Endothelial cell (in vitro differentiated cells): Measurements from ENCODE around the gene SS18L1. TPM values are rescaled to one million over a fixed set of nuclear protein-coding genes. Genes with fewer than 3 reads are reported as not detected.

Experiments
- DNase-seq: peaks from one replicate; pipeline ENCODE4 v3.0.0; 2021; ENCODE audit warnings: low spot score
- H3K27ac Mint-ChIP-seq: one replicate; pipeline ENCODE4 v1.8.0; 2021; ENCODE audit warnings: mixed read lengths, inconsistent platforms; ENCODE audit not compliant: unreplicated experiment
- H3K27me3 Mint-ChIP-seq: one replicate; pipeline ENCODE4 v1.8.0; 2021; ENCODE audit warnings: mild to moderate bottlenecking, moderate library complexity, mixed read lengths, inconsistent platforms; ENCODE audit not compliant: unreplicated experiment
- H3K36me3 Mint-ChIP-seq: one replicate; pipeline ENCODE4 v1.8.0; 2021; ENCODE audit warnings: mild to moderate bottlenecking, low read depth, mixed read lengths, inconsistent platforms; ENCODE audit not compliant: unreplicated experiment
- H3K4me1 Mint-ChIP-seq: one replicate; pipeline ENCODE4 v1.8.0; 2021; ENCODE audit warnings: mild to moderate bottlenecking, mixed read lengths, inconsistent platforms; ENCODE audit not compliant: unreplicated experiment
- H3K4me3 Mint-ChIP-seq: one replicate; pipeline ENCODE4 v1.8.0; 2021; ENCODE audit warnings: mild to moderate bottlenecking, mixed read lengths, inconsistent platforms; ENCODE audit not compliant: unreplicated experiment
- H3K9me3 Mint-ChIP-seq: one replicate; pipeline ENCODE4 v1.8.0; 2021; ENCODE audit warnings: mixed read lengths, inconsistent platforms; ENCODE audit not compliant: unreplicated experiment
- CTCF ChIP-seq: fragments of 200-600 bp; sonication (generic); IDR thresholded peaks from one replicate; pipeline ENCODE4 v1.5.0; 2021; ENCODE audit warnings: antibody characterized with exemption; ENCODE audit not compliant: unreplicated experiment
- total RNA-seq: library from RNA; stranded (reverse); fragmentation: NEBNext Ultra II Directional; extraction: Animal tissue kit (Norgen Biotek cat#: 25700); gene quantifications from one replicate; pipeline ENCODE4 v1.2.1, GENCODE V29; 2021; ENCODE audit not compliant: unreplicated experiment

SS18L1 gene
- total RNA-seq, 1 donor from 2014 or later, result 17.5 TPM

DNA sequence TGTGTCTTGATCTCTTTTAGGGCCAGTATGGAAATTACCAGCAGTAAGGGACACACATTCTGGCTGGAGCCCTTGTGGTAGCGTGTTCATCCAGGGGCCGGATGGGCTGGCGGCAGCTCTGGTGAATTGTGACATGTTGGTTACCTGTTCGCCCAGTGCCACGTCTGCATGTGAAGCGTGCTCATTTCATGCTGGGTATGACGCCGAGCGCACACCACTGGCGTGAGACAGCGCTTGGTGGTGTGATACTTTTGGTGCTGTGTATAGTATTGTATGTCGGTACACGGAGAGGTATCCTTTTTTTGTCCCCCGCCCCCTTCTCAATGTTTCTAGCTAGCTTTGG, 35.6 kb downstream of the SS18L1 start:
- no peaks in the 10 kb centered on the region for H3K9me3 Mint-ChIP-seq
- no peaks in the 10 kb centered on the region for H3K4me1 Mint-ChIP-seq
- peaks cover 25% of the 10 kb centered on the region for H3K36me3 Mint-ChIP-seq
- no peak overlapping the region for H3K27ac Mint-ChIP-seq
- TF ChIP-seq CTCF, result no peak
- H3K27me3 Mint-ChIP-seq, result peaks cover 5% of the 10 kb centered on the region
- no peak overlapping the region for H3K4me3 Mint-ChIP-seq
- no peak for DNase-seq

DNA sequence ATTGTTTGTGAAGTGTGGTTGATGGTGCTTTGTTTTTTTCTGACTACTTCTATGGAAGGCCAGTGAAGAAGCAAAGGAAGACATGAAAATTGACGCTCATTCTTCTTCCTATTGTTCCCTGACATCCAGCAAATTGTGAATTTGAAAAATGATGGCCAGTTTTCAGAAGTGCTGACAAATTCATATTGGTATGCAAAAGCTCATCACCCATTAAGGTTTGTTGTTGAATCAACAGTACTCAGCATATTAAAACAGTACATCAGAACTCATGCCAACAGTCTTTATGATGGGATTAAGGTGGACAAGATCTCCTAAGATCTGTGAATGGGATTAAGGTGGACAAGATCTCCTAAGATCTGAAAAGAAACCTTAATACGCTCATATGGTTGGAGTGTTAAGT, 38.2 kb downstream of the SS18L1 start:
- Mint-ChIP-seq H3K27ac (peak overlapping the region; percentile 82), H3K9me3 (no peaks in the 10 kb centered on the region), H3K36me3 (peaks cover 13% of the 10 kb centered on the region), H3K4me3 (peak overlapping the region; percentile 92), H3K27me3 (peaks cover 5% of the 10 kb centered on the region), H3K4me1 (peaks cover 1% of the 10 kb centered on the region)
- no peak for TF ChIP-seq CTCF
- DNase-seq, result no peak

- no peaks in the 10 kb centered on the region for H3K9me3 Mint-ChIP-seq
- DNase-seq, result peak; percentile 89
- H3K4me1 Mint-ChIP-seq, result peaks cover 8% of the 10 kb centered on the region
- H3K27ac Mint-ChIP-seq, result peak within 1 kb of the TSS; percentile 86
- no peak for TF ChIP-seq CTCF
- peaks cover 5% of the 10 kb centered on the region for H3K27me3 Mint-ChIP-seq
- H3K36me3 Mint-ChIP-seq, result peaks cover 10% of the 10 kb centered on the region
- H3K4me3 Mint-ChIP-seq, result peak within 1 kb of the TSS; percentile 97
These were observed 39.2 kb downstream of the SS18L1 start, which contains the start of gene MTG2 for GRCh38 chr20:62182469-62183425. MTG2 (plus strand) TSS chr20:62183028; CDS start chr20:62193421, 10,393 bp downstream.

DNA sequence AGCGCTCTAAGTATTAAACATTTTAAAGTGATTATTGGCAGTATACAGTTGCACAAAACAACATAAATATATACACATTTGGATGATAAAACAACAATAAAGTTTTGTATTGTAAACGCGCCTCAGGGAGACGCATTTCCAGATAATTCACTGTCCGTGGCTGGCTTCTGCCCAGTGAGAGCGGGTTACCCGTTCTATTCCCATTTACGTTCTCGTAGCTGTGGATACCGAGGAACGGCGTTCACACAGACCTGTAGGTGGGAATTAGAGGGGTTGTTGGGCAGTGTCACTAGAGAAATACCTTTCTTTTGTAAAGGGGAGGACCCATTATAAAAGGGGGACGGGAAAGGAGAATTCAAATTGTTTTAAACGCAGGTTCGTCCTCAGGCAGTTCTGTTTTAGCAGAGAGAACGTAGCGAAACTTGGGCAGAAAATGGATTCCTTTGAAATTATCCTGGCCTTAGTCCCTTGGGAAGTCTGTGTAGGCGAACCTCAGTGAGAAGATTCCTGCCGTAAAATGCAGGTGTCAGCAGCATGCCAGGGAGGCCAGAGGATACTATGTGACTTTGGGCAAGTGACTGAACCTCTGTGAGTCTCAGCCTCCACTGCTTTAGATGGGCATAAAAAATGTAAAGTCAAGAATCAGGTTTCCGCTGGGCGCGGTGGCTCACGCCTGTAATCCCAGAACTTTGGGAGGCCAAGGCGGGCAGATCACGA, 40.0 kb downstream of the SS18L1 start:
- Mint-ChIP-seq H3K9me3 (no peaks in the 10 kb centered on the region), H3K27me3 (peaks cover 5% of the 10 kb centered on the region), H3K4me1 (peaks cover 8% of the 10 kb centered on the region), H3K27ac (peak overlapping the region; percentile 86), H3K4me3 (peak overlapping the region; percentile 97), H3K36me3 (peaks cover 10% of the 10 kb centered on the region)
- no peak for DNase-seq
- TF ChIP-seq CTCF, result no peak

DNA sequence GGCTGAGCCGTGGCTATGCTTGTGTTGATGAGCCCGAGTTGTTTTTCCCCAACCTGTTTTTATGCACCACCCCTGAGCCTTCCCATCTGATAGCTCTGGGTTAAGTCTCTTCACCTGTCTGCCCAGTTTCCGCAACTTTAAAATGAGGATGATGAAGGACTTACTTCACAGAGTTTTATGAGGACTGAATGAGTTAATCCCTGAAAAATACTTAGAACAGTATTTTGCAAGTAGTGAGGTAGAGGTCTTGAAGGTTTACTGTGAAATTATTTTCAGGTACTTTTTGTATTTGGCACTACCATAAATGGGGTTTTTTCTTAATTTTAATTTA, 42.5 kb downstream of the SS18L1 start:
- Mint-ChIP-seq H3K9me3 (no peaks in the 10 kb centered on the region), H3K36me3 (peaks cover 6% of the 10 kb centered on the region), H3K4me3 (no peak overlapping the region), H3K27ac (peak overlapping the region; percentile 52), H3K27me3 (peaks cover 5% of the 10 kb centered on the region), H3K4me1 (peaks cover 10% of the 10 kb centered on the region)
- DNase-seq, result no peak
- TF ChIP-seq CTCF, result no peak
